Suprapubic skin (tissue), 4 donors: ENCODE results near the gene MCRIP1. TPM values are rescaled to one million over a fixed set of nuclear protein-coding genes. Genes with fewer than 3 reads are reported as not detected.
"Not testable (repeated sequence)": the region's sequence is repeated elsewhere in the genome, so short reads cannot be mapped to it uniquely, and the experiment has no call there.

Source experiments
- DNase-seq, 2 donors: peaks; one replicate each; pipeline ENCODE4 v3.0.0-alpha.2; 2019; ENCODE audit warnings: low spot score in 2 of 2
- H3K27ac ChIP-seq: fragments of 200-600 bp; sonication (generic); one replicate; pipeline ENCODE4 v1.5.1; 2019
- H3K27me3 ChIP-seq: fragments of 200-600 bp; sonication (generic); one replicate; pipeline ENCODE4 v1.5.1; 2019
- H3K36me3 ChIP-seq: fragments of 200-600 bp; sonication (generic); one replicate; pipeline ENCODE4 v1.5.1; 2019
- H3K4me1 ChIP-seq: fragments of 200-600 bp; sonication (generic); one replicate; pipeline ENCODE4 v1.5.1; 2019
- H3K4me3 ChIP-seq: fragments of 200-600 bp; sonication (generic); one replicate; pipeline ENCODE4 v1.5.1; 2019; ENCODE audit warnings: mild to moderate bottlenecking
- H3K9me3 ChIP-seq: fragments of 200-600 bp; sonication (generic); one replicate; pipeline ENCODE4 v1.5.1; 2019
- EP300 ChIP-seq: sonication (generic); formaldehyde crosslinking; IDR thresholded peaks from one replicate; pipeline ENCODE4 v1.6.1; 2017; ENCODE audit warnings: antibody characterized with exemption
- POLR2A ChIP-seq, 2 donors: fragments of 450-650 bp; IDR thresholded peaks; one replicate each; pipeline ENCODE4 v1.6.1; 2017; ENCODE audit warnings: antibody characterized with exemption in 2 of 2, mild to moderate bottlenecking in 2 of 2, moderate library complexity in 2 of 2
- POLR2AphosphoS5 ChIP-seq, 3 donors: sonication (generic); formaldehyde crosslinking; IDR thresholded peaks; one replicate each; pipeline ENCODE4 v1.6.1; 2017; ENCODE audit warnings: antibody characterized with exemption in 3 of 3
- WGBS: methylation state at CpG from one replicate; pipeline ENCODE4 v1.1.5; 2018; 5-methylcytosine and 5-hydroxymethylcytosine counted together
- total RNA-seq, 4 donors: library from RNA; depleted of rRNA; stranded (reverse); fragments of >200 nt; gene quantifications; one replicate each; pipeline ENCODE4 v1.1.0, GENCODE V29; 2016
- TF ChIP-seq, protein P1 (sequence below), 2 donors: fragments of 200-600 bp in 1 of 2; fragments of 450-650 bp in 1 of 2; sonication (generic) in 1 of 2; IDR thresholded peaks; one replicate each; pipeline ENCODE4 v1.5.1; 2016 to 2019; ENCODE audit warnings: antibody characterized with exemption in 2 of 2, mild to moderate bottlenecking in 1 of 2, moderate library complexity in 1 of 2

The MCRIP1 gene
- total RNA-seq, 4 donors from 2014 or later = 20.3 to 29.3 (median 27.4) TPM

GRCh38 chr17:81840826-81841778 is 8.0 kb upstream of the MCRIP1 start:
- Histone ChIP-seq H3K36me3 (peaks cover 34% of the 10 kb centered on the region), H3K27ac (peak overlapping the region; percentile 92), H3K4me3 (peak overlapping the region; percentile 15), H3K9me3 (no peaks in the 10 kb centered on the region), H3K4me1 (peaks cover 44% of the 10 kb centered on the region), H3K27me3 (no peaks in the 10 kb centered on the region)
- no peak for DNase-seq
- TF ChIP-seq EP300 (no peak), POLR2A (IDR thresholded peaks at IDR 0.05) (peak in 1 of 2 donors; percentile 13), POLR2AphosphoS5 (IDR thresholded peaks at IDR 0.05) (peak in 2 of 3 donors; percentile 37 to 62)
- TF ChIP-seq, protein P1, sequence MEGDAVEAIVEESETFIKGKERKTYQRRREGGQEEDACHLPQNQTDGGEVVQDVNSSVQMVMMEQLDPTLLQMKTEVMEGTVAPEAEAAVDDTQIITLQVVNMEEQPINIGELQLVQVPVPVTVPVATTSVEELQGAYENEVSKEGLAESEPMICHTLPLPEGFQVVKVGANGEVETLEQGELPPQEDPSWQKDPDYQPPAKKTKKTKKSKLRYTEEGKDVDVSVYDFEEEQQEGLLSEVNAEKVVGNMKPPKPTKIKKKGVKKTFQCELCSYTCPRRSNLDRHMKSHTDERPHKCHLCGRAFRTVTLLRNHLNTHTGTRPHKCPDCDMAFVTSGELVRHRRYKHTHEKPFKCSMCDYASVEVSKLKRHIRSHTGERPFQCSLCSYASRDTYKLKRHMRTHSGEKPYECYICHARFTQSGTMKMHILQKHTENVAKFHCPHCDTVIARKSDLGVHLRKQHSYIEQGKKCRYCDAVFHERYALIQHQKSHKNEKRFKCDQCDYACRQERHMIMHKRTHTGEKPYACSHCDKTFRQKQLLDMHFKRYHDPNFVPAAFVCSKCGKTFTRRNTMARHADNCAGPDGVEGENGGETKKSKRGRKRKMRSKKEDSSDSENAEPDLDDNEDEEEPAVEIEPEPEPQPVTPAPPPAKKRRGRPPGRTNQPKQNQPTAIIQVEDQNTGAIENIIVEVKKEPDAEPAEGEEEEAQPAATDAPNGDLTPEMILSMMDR (IDR thresholded peaks at IDR 0.05) = no peak
- WGBS = 36% methylated on average over 18 of the region's 40 CpGs

- H3K36me3 ChIP-seq = peaks cover 23% of the 10 kb centered on the region
- peaks cover 44% of the 10 kb centered on the region for H3K4me1 ChIP-seq
- H3K4me3 ChIP-seq, H3K27me3 ChIP-seq, H3K9me3 ChIP-seq, DNase-seq: not testable (repeated sequence)
- H3K27ac ChIP-seq = peak overlapping the region; percentile 92
- WGBS = 88% methylated on average over 4 of the region's 5 CpGs
Measured at GRCh38 chr17:81840059-81840458, 7.0 kb upstream of the MCRIP1 start.

- DNase-seq = no peak
- WGBS = 44% methylated on average over 15 of the region's 15 CpGs
- H3K27ac ChIP-seq = peak overlapping the region; percentile 92
- H3K4me3 ChIP-seq = no peak overlapping the region
- no peak for TF ChIP-seq EP300
- TF ChIP-seq, protein P1 (IDR thresholded peaks at IDR 0.05) = no peak
- peak in 1 of 3 donors; percentile 22 for TF ChIP-seq POLR2AphosphoS5 (IDR thresholded peaks at IDR 0.05)
- no peak for TF ChIP-seq POLR2A (IDR thresholded peaks at IDR 0.05)
- H3K36me3 ChIP-seq = peaks cover 16% of the 10 kb centered on the region
- H3K4me1 ChIP-seq = peaks cover 46% of the 10 kb centered on the region
- H3K27me3 ChIP-seq = no peaks in the 10 kb centered on the region
- no peaks in the 10 kb centered on the region for H3K9me3 ChIP-seq
Measured at GRCh38 chr17:81839301-81839700, 6.2 kb upstream of the MCRIP1 start.

DNA sequence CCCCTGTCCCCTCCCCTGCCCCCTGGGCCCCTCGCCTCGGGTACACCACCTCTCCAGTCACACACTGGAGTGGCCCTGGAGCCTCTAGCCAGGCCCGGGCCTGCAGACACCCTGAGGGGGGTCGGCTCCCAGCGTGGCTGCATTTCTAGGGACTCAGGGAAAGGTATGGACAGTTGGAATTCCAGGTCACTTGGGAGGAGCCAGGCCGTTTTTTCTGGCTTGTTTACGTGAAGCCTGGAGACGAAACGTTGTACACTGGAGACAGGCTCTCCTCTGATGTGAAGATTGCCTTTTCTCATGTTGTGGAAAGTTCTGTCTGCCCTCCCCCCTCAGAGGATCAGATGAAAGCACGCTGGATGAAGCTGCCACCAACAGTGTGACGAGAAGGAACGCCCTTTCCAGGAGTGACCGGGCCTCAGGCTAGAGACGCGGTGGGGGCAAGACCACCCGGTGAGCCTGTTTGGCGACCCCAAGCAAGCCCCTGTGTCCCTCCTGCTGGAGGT is 5.7 kb upstream of the MCRIP1 start:
- Histone ChIP-seq H3K36me3 (peaks cover 11% of the 10 kb centered on the region), H3K4me3 (no peak overlapping the region), H3K9me3 (no peaks in the 10 kb centered on the region), H3K4me1 (peaks cover 50% of the 10 kb centered on the region), H3K27ac (peak overlapping the region; percentile 78), H3K27me3 (no peaks in the 10 kb centered on the region)
- DNase-seq = no peak
- 23% methylated on average over 12 of the region's 17 CpGs for WGBS
- no peak for TF ChIP-seq EP300
- TF ChIP-seq, protein P1 (IDR thresholded peaks at IDR 0.05) = no peak
- TF ChIP-seq POLR2A (IDR thresholded peaks at IDR 0.05) = no peak
- TF ChIP-seq POLR2AphosphoS5 (IDR thresholded peaks at IDR 0.05) = no peak

DNA sequence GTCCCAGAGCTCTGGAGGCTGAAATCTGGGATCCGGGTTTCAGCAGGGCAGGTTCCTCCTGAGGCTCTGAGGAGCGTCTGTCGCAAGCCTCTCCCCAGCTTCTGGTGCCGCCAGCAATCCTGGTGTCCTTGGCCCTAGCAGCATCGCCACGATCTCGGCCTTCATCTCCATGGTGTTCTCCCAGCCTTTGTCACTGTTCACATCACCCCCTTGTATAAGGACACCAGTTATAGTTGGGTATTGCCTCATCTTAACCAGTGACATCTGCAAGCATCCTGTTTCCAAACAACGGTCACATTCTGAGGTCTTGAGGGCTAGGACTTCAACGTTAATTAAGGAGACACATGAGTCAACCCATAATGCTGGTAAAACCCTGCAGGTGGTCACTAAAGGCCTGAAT is 4.5 kb upstream of the MCRIP1 start:
- Histone ChIP-seq H3K36me3 (no peaks in the 10 kb centered on the region), H3K27ac (no peak overlapping the region), H3K4me3 (no peak overlapping the region), H3K9me3 (no peaks in the 10 kb centered on the region), H3K27me3 (no peaks in the 10 kb centered on the region), H3K4me1 (peaks cover 52% of the 10 kb centered on the region)
- DNase-seq = no peak
- TF ChIP-seq, protein P1 (IDR thresholded peaks at IDR 0.05) = no peak
- TF ChIP-seq EP300 (no peak), POLR2AphosphoS5 (IDR thresholded peaks at IDR 0.05) (no peak), POLR2A (IDR thresholded peaks at IDR 0.05) (no peak)
- WGBS = 62% methylated on average over 9 of the region's 9 CpGs
